ENCODE results near the gene GPR25.

- no peak for TF ChIP-seq EZH2 (IDR thresholded peaks at IDR 0.05)
- no peak for TF ChIP-seq CTCF (IDR thresholded peaks at IDR 0.05)
Measured at GRCh38 chr1:200921571-200922110, 48.9 kb downstream of the GPR25 start.

Data from neural progenitor cell (in vitro differentiated cells).